Motor neuron (in vitro differentiated cells): ENCODE results near the gene RPTOR. TPM values are rescaled to one million over a fixed set of nuclear protein-coding genes. Genes with fewer than 3 reads are reported as not detected.

ENCODE experiments used
- ATAC-seq, 8 experiments: fragments of 200-7000 bp; cut with Tn5 transposase; replicated peaks in 6 of 8; 2 replicates each; pipeline ENCODE4 v1.8.0; 2021; ENCODE audit warnings: mild to moderate bottlenecking in 8 of 8, moderate library complexity in 8 of 8
- H3K27ac ChIP-seq, 2 donors: fragments of 250-450 bp; sonication (Bioruptor Pico); 2 replicates each; pipeline ENCODE4 v1.9.0; 2021; ENCODE audit warnings: antibody characterized with exemption in 2 of 2, mild to moderate bottlenecking in 2 of 2, moderate library complexity in 1 of 2
- H3K4me1 ChIP-seq, 2 donors: fragments of 250-450 bp; sonication (Bioruptor Pico); replicated peaks in 1 of 2; 2 replicates each; pipeline ENCODE4 v1.6.1; 2021; ENCODE audit warnings: antibody characterized with exemption in 2 of 2, mild to moderate bottlenecking in 2 of 2, moderate library complexity in 1 of 2
- H3K4me3 ChIP-seq, 5 donors: fragments of 250-450 bp; sonication (Bioruptor Pico); 2 replicates each; pipeline ENCODE4 v1.9.0; 2021; ENCODE audit warnings: antibody characterized with exemption in 5 of 5, mild to moderate bottlenecking in 5 of 5, moderate library complexity in 4 of 5
- WGBS, 10 experiments: fragments of 450-650 bp; shearing (Covaris generic); methylation state at CpG; one replicate each; pipeline ENCODE4 v1.0.0; 2022; 5-methylcytosine and 5-hydroxymethylcytosine counted together
- in situ Hi-C, 9 experiments: fragments of 400-800 bp; cut with MboI; loops; one replicate each; pipeline ENCODE4 v1.15.0; 2021; ENCODE audit warnings: low sequenced_read_pairs in 9 of 9, low pct_unique_long_range_greater_than_20kb in 2 of 9; ENCODE audit not compliant: unreplicated experiment in 9 of 9
- total RNA-seq, 8 experiments: library from RNA; unstranded; fragments of 300-600 nt; gene quantifications; 2 replicates each; pipeline versions ENCODE4 v1.2.3 to v1.2.4, GENCODE V29; 2022

Gene RPTOR
- total RNA-seq, 8 experiments from 2014 or later = 15.6 to 53.3 (median 19.2) TPM

DNA sequence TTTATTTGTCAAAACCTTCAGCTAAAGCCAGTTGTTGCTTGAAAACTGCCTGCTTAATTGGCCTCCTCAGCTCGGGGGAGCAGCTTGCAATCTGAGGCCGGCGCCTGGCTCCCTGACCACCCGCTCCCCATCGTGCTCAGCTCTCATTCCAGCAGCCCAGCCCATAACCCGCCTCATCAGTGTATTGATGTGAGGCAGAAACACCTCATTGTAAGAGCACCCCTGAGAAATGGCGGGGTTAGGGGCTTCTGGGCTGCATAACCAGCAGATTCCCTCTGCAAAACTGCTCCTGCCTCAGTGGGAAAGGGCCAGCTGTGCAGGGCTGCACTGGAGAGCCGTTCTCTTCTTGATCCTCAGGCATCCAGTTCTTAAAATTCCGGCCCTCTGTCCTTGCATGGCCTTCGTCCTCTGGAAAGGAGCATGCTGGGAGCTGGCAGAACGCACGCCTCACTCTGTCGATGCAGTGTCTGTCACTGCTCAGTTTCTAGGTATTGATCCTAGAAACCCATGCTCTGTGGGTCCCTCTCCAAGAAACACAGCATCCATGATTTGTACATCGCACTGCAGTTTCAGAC is 333.2 kb downstream of the RPTOR start:
- no peak overlapping the region for H3K4me3 ChIP-seq
- 80 to 100% (median 93%) methylated on average over 1 to 13 of the region's 14 CpGs; no CpG with 5 or more reads in 3 of the 10 experiments for WGBS, 10 experiments

GRCh38 chr17:80878876-80879722 is 334.5 kb downstream of the RPTOR start:
- WGBS, 10 experiments = 0 to 100% (median 83%) methylated on average over 1 to 4 of the region's 31 CpGs; no CpG with 5 or more reads in 4 of the 10 experiments
- Histone ChIP-seq H3K27ac (no peak overlapping the region), H3K4me1 (peaks cover 10 to 21% of the 10 kb centered on the region in 2 donors), H3K4me3 (no peak overlapping the region)
- no peak for ATAC-seq
- in situ Hi-C loops = no loop called here

More for the DNA sequence above, 333.2 kb downstream of the RPTOR start:
- ATAC-seq = peak in 2 of 8 experiments; percentile 19 to 39
- H3K27ac ChIP-seq = peak overlapping the region; percentile 39 to 69
- peaks cover 23 to 34% of the 10 kb centered on the region in 2 donors for H3K4me1 ChIP-seq
- in situ Hi-C loops = no loop called here

DNA sequence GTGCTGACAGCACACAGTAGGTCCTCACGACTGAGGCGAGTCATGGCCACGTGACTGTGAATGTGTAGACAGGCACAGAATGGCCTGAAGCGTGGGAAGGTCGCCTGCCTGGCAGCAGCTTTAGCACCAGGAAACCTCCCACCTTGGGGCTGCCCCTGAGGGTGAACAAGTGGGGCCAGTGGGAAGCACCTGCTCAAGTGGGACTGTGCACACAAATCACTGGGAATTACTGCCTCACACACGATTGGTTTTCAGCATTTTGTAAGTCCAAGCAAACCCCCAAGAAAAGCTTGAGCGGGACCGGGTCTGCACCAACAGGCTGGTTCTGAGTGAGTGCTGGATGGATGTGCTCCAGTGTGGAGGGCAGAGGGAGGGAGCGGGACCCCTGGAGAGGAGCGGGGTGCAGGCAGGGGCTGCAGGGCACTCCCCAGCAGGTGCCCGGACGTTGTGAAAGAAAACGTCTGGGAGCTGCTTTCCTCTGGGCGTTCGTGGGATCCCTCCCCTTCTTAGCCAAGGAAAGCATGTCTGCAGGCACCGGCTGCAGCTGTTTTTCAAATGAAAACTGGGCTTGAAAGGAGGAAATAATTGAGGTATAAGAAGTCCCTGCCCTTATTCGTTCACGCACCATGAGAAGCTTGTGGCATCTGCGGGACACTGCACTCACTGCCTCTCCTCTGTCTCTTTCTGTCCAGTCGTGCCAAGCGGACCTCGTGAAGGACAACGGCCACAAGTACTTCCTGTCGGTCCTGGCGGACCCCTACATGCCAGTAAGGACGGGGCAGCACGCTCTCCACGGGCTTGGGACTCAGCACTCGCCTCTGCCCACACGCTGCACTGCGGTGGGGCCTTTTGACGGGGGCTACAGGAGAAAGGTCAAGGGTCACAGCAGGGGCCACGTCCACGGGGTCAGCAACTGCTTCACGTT is 335.3 kb downstream of the RPTOR start:
- Histone ChIP-seq H3K27ac (no peak overlapping the region), H3K4me3 (no peak overlapping the region), H3K4me1 (peaks cover 10 to 20% of the 10 kb centered on the region in 2 donors)
- 20 to 100% (median 74%) methylated on average over 1 to 28 of the region's 35 CpGs; no CpG with 5 or more reads in 1 of the 10 experiments for WGBS, 10 experiments
- ATAC-seq = no peak
- in situ Hi-C loops = no loop called here

DNA sequence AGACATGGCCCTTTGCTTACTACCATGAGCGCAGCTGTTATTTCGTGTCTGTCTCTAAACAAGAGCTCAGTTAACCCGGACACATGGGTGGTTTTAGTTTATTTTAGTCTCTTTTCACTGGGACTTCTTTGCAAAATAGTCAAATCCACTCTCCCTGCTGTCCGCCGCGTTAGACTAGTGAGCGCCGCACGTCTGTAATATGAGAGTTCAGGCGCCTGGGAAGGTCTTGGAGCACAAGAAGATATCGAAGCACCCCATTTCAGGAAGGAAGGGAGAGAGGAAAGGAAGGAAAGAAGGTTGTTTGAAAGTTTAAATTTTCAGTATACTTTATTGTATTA is 336.0 kb downstream of the RPTOR start:
- in situ Hi-C loops = no loop called here
- H3K27ac ChIP-seq = no peak overlapping the region
- H3K4me1 ChIP-seq = peaks cover 10 to 20% of the 10 kb centered on the region in 2 donors
- WGBS, 10 experiments = 78 to 100% (median 87%) methylated on average over 2 to 10 of the region's 11 CpGs; no CpG with 5 or more reads in 1 of the 10 experiments
- H3K4me3 ChIP-seq = no peak overlapping the region
- ATAC-seq = no peak

- in situ Hi-C loops = no loop called here
- 83 to 100% (median 95%) methylated on average over 1 to 10 of the region's 13 CpGs; no CpG with 5 or more reads in 2 of the 10 experiments for WGBS, 10 experiments
- no peak for ATAC-seq
- peaks cover 10 to 20% of the 10 kb centered on the region in 2 donors for H3K4me1 ChIP-seq
- no peak overlapping the region for H3K4me3 ChIP-seq
- H3K27ac ChIP-seq = no peak overlapping the region
Measured at GRCh38 chr17:80881306-80881705, 336.7 kb downstream of the RPTOR start.

GRCh38 chr17:80882323-80882722 is 337.7 kb downstream of the RPTOR start:
- in situ Hi-C loops = no loop called here
- Histone ChIP-seq H3K4me1 (peaks cover 8 to 16% of the 10 kb centered on the region in 2 donors), H3K4me3 (no peak overlapping the region), H3K27ac (no peak overlapping the region)
- no peak for ATAC-seq
- WGBS, 10 experiments = 60 to 92% (median 85%) methylated on average over 2 to 19 of the region's 19 CpGs

- 78 to 97% (median 90%) methylated on average over 1 to 19 of the region's 24 CpGs; no CpG with 5 or more reads in 3 of the 10 experiments for WGBS, 10 experiments
- H3K27ac ChIP-seq = no peak overlapping the region
- H3K4me3 ChIP-seq = no peak overlapping the region
- ATAC-seq = no peak
- peaks cover 0 to 8% of the 10 kb centered on the region in 2 donors for H3K4me1 ChIP-seq
- in situ Hi-C loops = no loop called here
Measured at GRCh38 chr17:80882926-80883685, 338.5 kb downstream of the RPTOR start.

DNA sequence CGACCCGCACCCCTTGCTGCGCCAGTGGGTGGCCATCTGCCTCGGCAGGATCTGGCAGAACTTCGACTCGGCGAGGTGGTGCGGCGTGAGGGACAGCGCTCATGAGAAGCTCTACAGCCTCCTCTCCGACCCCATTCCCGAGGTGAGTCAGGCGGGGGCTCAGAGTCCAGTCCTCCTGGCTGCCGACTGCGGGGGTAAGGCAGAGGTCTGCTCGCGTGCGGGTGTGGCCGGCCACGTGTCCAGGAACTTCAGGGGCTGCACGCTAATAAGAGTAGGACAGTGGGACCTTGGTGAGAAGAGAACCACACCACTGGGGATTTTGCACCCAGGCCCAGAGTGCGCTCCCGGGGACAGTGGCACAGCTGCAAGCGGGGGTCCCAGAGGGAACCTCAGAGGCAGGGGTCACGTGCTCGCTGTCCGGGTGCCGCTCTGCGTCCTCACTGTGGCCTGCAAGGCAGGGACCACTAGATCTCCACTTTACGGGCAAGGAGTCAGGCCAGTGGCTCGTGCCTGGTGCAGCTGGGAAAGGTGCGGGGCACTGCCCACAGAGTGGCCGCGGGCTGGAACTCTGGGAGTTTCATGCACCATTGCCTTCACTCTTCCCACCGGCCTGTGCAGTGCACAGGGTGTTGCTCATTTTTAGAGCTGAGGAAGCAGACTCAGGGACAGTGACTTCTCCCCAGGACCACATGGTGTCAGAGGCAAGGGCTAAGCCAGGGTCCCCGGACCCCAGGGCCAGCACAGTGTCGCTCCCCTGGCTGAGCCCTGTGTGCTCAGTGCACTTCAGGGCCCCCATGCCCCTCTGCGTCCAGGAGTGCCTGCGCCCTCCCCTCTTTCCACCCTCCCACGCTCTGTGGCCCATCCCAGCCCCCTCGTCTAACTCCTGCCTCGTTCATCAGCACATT is 339.4 kb downstream of the RPTOR start:
- Histone ChIP-seq H3K4me1 (peaks cover 0 to 5% of the 10 kb centered on the region in 2 donors), H3K27ac (no peak overlapping the region), H3K4me3 (no peak overlapping the region)
- in situ Hi-C loops = no loop called here
- WGBS, 10 experiments = 86 to 100% (median 98%) methylated on average over 6 to 12 of the region's 42 CpGs; no CpG with 5 or more reads in 6 of the 10 experiments
- ATAC-seq = peak in 1 of 8 experiments; percentile 16

DNA sequence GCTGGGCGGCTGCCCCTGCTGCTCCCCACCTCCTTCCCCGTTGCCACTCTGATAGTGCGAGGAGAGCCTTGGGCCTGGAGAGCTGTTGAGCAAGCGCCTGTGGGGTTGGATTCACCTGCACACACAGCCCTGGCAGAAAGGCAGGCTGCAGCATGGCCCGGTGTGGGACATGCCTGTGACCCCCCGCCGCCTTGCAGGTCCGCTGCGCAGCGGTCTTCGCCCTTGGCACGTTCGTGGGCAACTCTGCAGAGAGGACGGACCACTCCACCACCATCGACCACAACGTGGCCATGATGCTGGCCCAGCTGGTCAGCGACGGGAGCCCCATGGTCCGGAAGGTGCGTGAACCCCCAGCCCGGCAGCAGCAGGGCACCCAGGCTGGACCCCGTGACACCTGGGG is 340.2 kb downstream of the RPTOR start:
- H3K4me3 ChIP-seq = no peak overlapping the region
- in situ Hi-C loops = no loop called here
- ATAC-seq = no peak
- no peak overlapping the region for H3K27ac ChIP-seq
- peaks cover 0 to 5% of the 10 kb centered on the region in 2 donors for H3K4me1 ChIP-seq
- 92 to 100% (median 96%) methylated on average over 1 to 8 of the region's 22 CpGs; no CpG with 5 or more reads in 6 of the 10 experiments for WGBS, 10 experiments

- no peak overlapping the region for H3K27ac ChIP-seq
- H3K4me3 ChIP-seq = no peak overlapping the region
- H3K4me1 ChIP-seq = peaks cover 0 to 2% of the 10 kb centered on the region in 2 donors
- in situ Hi-C loops = no loop called here
- 84 to 100% (median 95%) methylated on average over 2 to 20 of the region's 22 CpGs for WGBS, 10 experiments
- ATAC-seq = no peak
Measured at GRCh38 chr17:80885947-80886582, 341.4 kb downstream of the RPTOR start.
